Measurements from ENCODE around the gene CPE.

DNA sequence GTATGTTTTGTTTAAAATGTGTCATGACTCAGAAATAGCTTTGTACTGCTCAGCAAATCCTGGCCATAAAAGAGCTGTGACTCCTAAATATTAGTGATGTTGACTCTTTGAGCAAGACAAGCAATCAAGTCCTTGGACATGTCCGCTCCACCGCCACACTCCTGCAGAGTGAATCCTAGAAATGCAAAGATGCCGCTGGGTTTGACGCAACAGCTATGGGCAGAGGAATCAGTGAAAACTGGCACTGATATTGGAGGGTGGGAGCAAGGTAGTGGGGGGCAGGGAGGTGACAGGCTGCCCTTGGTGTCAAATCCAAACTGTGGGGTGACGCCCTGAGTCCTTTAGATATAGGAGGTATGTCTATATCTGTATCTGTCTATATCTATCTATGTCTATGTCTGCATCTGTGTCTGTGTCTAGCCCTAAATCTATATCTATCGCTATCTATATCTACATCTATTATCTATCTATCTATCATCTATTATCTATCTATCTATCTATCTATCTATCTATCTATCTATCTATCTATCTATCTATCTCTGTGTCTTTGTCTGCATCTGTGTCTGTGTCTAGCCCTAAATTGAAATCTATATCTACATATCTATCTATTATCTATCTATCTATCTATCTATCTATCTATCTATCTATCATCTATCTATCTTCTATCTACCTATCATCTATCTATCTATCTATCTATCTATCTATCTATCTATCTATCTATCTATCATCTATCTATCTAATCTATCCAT, 129.7 kb downstream of the CPE start:
- TF ChIP-seq, protein P1, sequence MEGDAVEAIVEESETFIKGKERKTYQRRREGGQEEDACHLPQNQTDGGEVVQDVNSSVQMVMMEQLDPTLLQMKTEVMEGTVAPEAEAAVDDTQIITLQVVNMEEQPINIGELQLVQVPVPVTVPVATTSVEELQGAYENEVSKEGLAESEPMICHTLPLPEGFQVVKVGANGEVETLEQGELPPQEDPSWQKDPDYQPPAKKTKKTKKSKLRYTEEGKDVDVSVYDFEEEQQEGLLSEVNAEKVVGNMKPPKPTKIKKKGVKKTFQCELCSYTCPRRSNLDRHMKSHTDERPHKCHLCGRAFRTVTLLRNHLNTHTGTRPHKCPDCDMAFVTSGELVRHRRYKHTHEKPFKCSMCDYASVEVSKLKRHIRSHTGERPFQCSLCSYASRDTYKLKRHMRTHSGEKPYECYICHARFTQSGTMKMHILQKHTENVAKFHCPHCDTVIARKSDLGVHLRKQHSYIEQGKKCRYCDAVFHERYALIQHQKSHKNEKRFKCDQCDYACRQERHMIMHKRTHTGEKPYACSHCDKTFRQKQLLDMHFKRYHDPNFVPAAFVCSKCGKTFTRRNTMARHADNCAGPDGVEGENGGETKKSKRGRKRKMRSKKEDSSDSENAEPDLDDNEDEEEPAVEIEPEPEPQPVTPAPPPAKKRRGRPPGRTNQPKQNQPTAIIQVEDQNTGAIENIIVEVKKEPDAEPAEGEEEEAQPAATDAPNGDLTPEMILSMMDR (IDR thresholded peaks at IDR 0.05): no peak
- no peak for TF ChIP-seq ZFX (IDR thresholded peaks at IDR 0.05; ENCODE audit: borderline replicate concordance)

Data from 22Rv1 (cell line).